ENCODE results near the gene PRX. TPM values are rescaled to one million over a fixed set of nuclear protein-coding genes. Genes with fewer than 3 reads are reported as not detected.

PRX gene
- total and polyA plus RNA-seq, 9 of the 15 experiments (the other 6 are each of a cell fraction or from before 2014, with no cell fraction given), result 0.65 to 3.5 (median 1.7) TPM; not detected in 2

DNA sequence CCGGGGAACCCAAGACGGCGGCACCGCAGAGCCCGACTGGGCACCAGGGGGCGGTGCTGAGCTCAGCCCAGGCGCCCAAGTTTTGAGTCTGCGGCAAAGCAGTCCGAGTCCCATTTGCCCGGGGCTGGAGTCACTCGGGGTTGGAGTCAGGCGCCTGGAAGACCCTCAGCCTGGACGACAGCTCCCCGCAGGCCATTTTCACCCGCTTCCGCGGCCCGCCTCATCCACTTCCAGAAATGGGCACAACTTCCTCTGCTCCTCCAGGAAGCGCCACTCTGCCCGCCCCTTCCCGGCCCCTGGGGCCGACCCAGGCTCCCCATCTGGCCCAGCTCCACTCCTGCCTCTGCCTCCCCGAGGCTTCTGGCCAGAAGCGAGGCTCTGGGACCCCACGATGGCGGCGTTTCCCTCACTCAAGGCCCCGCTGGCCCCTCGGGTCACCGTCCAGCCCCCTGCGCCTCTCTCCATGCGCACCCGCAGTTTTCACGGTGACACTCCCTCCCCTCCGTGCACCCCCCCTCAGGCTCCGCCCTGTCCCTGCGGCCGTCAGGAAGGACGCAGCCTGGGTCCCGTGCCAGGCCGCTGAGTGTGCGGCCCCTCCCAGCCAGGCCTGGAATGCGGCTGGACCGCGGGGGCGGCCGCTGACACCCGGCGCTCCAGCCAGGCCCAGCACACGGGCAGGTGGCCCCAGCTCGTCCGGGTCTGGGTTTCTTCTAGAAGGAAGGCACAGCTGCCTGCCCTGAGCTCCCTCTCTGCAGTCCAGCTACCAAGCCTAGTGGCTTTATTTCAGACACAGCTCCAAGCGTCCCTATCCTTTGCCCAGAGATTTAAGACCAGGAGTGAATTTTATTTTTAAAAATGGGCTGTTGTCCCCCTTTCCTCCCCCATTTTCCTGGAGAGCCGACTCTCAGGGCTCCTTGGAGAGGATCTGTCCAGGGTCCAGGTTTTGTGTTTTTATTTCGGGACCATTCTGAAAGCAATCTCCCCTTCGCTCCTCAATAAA is 7.9 kb upstream of the PRX start (continued):
- no peak for TF ChIP-seq ZNF165 (CRISPR knock-in tag; IDR thresholded peaks at IDR 0.05; ENCODE audit: borderline replicate concordance)
- TF ChIP-seq ARHGAP35 (IDR thresholded peaks at IDR 0.05; ENCODE audit: partially characterized antibody), result no peak
- TF ChIP-seq NFXL1 (CRISPR knock-in tag; IDR thresholded peaks at IDR 0.05), result no peak
- no peak for TF ChIP-seq STAT5B (CRISPR knock-in tag; IDR thresholded peaks at IDR 0.05)
- TF ChIP-seq, protein P1, sequence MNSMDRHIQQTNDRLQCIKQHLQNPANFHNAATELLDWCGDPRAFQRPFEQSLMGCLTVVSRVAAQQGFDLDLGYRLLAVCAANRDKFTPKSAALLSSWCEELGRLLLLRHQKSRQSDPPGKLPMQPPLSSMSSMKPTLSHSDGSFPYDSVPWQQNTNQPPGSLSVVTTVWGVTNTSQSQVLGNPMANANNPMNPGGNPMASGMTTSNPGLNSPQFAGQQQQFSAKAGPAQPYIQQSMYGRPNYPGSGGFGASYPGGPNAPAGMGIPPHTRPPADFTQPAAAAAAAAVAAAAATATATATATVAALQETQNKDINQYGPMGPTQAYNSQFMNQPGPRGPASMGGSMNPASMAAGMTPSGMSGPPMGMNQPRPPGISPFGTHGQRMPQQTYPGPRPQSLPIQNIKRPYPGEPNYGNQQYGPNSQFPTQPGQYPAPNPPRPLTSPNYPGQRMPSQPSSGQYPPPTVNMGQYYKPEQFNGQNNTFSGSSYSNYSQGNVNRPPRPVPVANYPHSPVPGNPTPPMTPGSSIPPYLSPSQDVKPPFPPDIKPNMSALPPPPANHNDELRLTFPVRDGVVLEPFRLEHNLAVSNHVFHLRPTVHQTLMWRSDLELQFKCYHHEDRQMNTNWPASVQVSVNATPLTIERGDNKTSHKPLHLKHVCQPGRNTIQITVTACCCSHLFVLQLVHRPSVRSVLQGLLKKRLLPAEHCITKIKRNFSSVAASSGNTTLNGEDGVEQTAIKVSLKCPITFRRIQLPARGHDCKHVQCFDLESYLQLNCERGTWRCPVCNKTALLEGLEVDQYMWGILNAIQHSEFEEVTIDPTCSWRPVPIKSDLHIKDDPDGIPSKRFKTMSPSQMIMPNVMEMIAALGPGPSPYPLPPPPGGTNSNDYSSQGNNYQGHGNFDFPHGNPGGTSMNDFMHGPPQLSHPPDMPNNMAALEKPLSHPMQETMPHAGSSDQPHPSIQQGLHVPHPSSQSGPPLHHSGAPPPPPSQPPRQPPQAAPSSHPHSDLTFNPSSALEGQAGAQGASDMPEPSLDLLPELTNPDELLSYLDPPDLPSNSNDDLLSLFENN (IDR thresholded peaks at IDR 0.05; ENCODE audit: low read depth in 2 of 2, low read length in 2 of 2), result no peak
- TF ChIP-seq, protein P2, sequence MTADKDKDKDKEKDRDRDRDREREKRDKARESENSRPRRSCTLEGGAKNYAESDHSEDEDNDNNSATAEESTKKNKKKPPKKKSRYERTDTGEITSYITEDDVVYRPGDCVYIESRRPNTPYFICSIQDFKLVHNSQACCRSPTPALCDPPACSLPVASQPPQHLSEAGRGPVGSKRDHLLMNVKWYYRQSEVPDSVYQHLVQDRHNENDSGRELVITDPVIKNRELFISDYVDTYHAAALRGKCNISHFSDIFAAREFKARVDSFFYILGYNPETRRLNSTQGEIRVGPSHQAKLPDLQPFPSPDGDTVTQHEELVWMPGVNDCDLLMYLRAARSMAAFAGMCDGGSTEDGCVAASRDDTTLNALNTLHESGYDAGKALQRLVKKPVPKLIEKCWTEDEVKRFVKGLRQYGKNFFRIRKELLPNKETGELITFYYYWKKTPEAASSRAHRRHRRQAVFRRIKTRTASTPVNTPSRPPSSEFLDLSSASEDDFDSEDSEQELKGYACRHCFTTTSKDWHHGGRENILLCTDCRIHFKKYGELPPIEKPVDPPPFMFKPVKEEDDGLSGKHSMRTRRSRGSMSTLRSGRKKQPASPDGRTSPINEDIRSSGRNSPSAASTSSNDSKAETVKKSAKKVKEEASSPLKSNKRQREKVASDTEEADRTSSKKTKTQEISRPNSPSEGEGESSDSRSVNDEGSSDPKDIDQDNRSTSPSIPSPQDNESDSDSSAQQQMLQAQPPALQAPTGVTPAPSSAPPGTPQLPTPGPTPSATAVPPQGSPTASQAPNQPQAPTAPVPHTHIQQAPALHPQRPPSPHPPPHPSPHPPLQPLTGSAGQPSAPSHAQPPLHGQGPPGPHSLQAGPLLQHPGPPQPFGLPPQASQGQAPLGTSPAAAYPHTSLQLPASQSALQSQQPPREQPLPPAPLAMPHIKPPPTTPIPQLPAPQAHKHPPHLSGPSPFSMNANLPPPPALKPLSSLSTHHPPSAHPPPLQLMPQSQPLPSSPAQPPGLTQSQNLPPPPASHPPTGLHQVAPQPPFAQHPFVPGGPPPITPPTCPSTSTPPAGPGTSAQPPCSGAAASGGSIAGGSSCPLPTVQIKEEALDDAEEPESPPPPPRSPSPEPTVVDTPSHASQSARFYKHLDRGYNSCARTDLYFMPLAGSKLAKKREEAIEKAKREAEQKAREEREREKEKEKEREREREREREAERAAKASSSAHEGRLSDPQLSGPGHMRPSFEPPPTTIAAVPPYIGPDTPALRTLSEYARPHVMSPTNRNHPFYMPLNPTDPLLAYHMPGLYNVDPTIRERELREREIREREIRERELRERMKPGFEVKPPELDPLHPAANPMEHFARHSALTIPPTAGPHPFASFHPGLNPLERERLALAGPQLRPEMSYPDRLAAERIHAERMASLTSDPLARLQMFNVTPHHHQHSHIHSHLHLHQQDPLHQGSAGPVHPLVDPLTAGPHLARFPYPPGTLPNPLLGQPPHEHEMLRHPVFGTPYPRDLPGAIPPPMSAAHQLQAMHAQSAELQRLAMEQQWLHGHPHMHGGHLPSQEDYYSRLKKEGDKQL (CRISPR knock-in tag; IDR thresholded peaks at IDR 0.05; ENCODE audit: borderline replicate concordance), result no peak
- TF ChIP-seq, protein P3, sequence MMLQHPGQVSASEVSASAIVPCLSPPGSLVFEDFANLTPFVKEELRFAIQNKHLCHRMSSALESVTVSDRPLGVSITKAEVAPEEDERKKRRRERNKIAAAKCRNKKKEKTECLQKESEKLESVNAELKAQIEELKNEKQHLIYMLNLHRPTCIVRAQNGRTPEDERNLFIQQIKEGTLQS (IDR thresholded peaks at IDR 0.05), result no peak
- TF ChIP-seq, protein P3 (CRISPR knock-in tag; conservative IDR thresholded peaks at IDR 0.05), result no peak
- TF ChIP-seq NCOA6 (IDR thresholded peaks at IDR 0.05), result peak; percentile 59
- TF ChIP-seq, protein P4, sequence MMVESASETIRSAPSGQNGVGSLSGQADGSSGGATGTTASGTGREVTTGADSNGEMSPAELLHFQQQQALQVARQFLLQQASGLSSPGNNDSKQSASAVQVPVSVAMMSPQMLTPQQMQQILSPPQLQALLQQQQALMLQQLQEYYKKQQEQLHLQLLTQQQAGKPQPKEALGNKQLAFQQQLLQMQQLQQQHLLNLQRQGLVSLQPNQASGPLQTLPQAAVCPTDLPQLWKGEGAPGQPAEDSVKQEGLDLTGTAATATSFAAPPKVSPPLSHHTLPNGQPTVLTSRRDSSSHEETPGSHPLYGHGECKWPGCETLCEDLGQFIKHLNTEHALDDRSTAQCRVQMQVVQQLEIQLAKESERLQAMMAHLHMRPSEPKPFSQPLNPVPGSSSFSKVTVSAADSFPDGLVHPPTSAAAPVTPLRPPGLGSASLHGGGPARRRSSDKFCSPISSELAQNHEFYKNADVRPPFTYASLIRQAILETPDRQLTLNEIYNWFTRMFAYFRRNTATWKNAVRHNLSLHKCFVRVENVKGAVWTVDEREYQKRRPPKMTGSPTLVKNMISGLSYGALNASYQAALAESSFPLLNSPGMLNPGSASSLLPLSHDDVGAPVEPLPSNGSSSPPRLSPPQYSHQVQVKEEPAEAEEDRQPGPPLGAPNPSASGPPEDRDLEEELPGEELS (CRISPR knock-in tag; IDR thresholded peaks at IDR 0.05; ENCODE audit: borderline replicate concordance), result no peak
- peak; percentile 39; the same call in 1 of the 2 replicates for TF ChIP-seq SRSF1 (IDR thresholded peaks at IDR 0.05; ENCODE audit: low read depth, low read length)
- no peak for TF ChIP-seq ZBTB8A (IDR thresholded peaks at IDR 0.05; ENCODE audit: partially characterized antibody)
- no peak for TF ChIP-seq FOXP1 (CRISPR knock-in tag; IDR thresholded peaks at IDR 0.05)
